Neural cell (in vitro differentiated cells): ENCODE results near the gene DPP6. TPM values are rescaled to one million over a fixed set of nuclear protein-coding genes. Genes with fewer than 3 reads are reported as not detected.

Source experiments
- H2AFZ ChIP-seq: fragments of 200-600, 300-800 bp; sonication (generic), shearing (Covaris generic); 2 replicates; pipeline ENCODE4 v1.6.0; 2014; ENCODE audit warnings: low read depth, mild to moderate bottlenecking, antibody characterized with exemption, low read length, moderate library complexity
- H3F3A ChIP-seq: fragments of 200-600 bp; shearing (Covaris generic); 2 replicates; pipeline ENCODE4 v1.6.1; 2016; ENCODE audit warnings: mild to moderate bottlenecking, moderate library complexity, mixed read lengths, antibody characterized with exemption, low read length; ENCODE audit not compliant: insufficient read depth, poor library complexity, severe bottlenecking
- H3K27ac ChIP-seq: fragments of 200-600, 300-800 bp; sonication (generic), shearing (Covaris generic); 2 replicates; pipeline ENCODE4 v1.5.1; 2014; ENCODE audit warnings: mild to moderate bottlenecking, low read length, moderate library complexity
- H3K27me3 ChIP-seq: fragments of 300-800, 200-600 bp; sonication (generic), shearing (Covaris generic); 2 replicates; pipeline ENCODE4 v1.6.0; 2014; ENCODE audit warnings: mild to moderate bottlenecking, low read depth, low read length, moderate library complexity; ENCODE audit not compliant: insufficient read depth
- H3K36me3 ChIP-seq: fragments of 300-800, 200-600 bp; sonication (generic), shearing (Covaris generic); 2 replicates; pipeline ENCODE4 v1.5.1; 2014; ENCODE audit warnings: mild to moderate bottlenecking, antibody characterized with exemption, low read length, moderate library complexity; ENCODE audit not compliant: insufficient read depth
- H3K4me2 ChIP-seq: fragments of 300-800, 200-600 bp; sonication (generic), shearing (Covaris generic); 2 replicates; pipeline ENCODE4 v1.6.0; 2014; ENCODE audit warnings: mild to moderate bottlenecking, low read length
- H3K4me3 ChIP-seq: fragments of 300-800, 200-600 bp; sonication (generic), shearing (Covaris generic); 2 replicates; pipeline ENCODE4 v1.5.1; 2014; ENCODE audit warnings: mild to moderate bottlenecking, low read length, moderate library complexity
- H3K79me2 ChIP-seq: fragments of 200-600 bp; shearing (Covaris generic); replicated peaks from 2 replicates; pipeline ENCODE4 v1.6.0; 2014; ENCODE audit warnings: mild to moderate bottlenecking, low read length, moderate library complexity; ENCODE audit not compliant: insufficient read depth
- H3K9ac ChIP-seq: fragments of 300-800, 200-600 bp; sonication (generic), shearing (Covaris generic); 2 replicates; pipeline ENCODE4 v1.6.1; 2016; ENCODE audit warnings: mild to moderate bottlenecking, low read length, mixed read lengths
- H3K9me2 ChIP-seq: fragments of 200-600 bp; shearing (Covaris generic); 2 replicates; pipeline ENCODE4 v1.6.1; 2016; ENCODE audit warnings: mild to moderate bottlenecking, low read length, mixed read lengths; ENCODE audit not compliant: insufficient read depth
- H3K9me3 ChIP-seq: fragments of 200-600, 300-800 bp; sonication (generic), shearing (Covaris generic); 2 replicates; pipeline ENCODE4 v1.6.1; 2016; ENCODE audit warnings: mild to moderate bottlenecking, mixed run types, low read length, moderate library complexity, mixed read lengths
- H4K20me1 ChIP-seq: fragments of 200-600 bp; shearing (Covaris generic); 2 replicates; pipeline ENCODE4 v1.6.1; 2016; ENCODE audit warnings: mild to moderate bottlenecking, mixed run types; ENCODE audit not compliant: insufficient read depth
- CTCF ChIP-seq: fragments of 450-650 bp; IDR thresholded peaks from 2 replicates; pipeline ENCODE4 v1.5.1; 2014; ENCODE audit warnings: antibody characterized with exemption, mild to moderate bottlenecking, moderate library complexity; ENCODE audit not compliant: poor library complexity, severe bottlenecking
- EP300 ChIP-seq: fragments of 450-650 bp; conservative IDR thresholded peaks from 2 replicates; pipeline ENCODE4 v1.6.1; 2014; ENCODE audit warnings: antibody characterized with exemption, mild to moderate bottlenecking, moderate library complexity; ENCODE audit not compliant: poor library complexity, severe bottlenecking
- EZH2 ChIP-seq: fragments of 200-600, 300-800 bp; shearing (Covaris generic), sonication (generic); IDR thresholded peaks from 2 replicates; pipeline ENCODE4 v1.6.1; 2014; ENCODE audit warnings: antibody characterized with exemption, low read length, borderline replicate concordance, mild to moderate bottlenecking; ENCODE audit not compliant: insufficient read depth, poor library complexity, severe bottlenecking
- MXI1 ChIP-seq: fragments of 450-650 bp; conservative IDR thresholded peaks from 2 replicates; pipeline ENCODE4 v1.6.1; 2014; ENCODE audit warnings: antibody characterized with exemption, mild to moderate bottlenecking; ENCODE audit not compliant: poor library complexity, severe bottlenecking
- POLR2AphosphoS5 ChIP-seq: IDR thresholded peaks from 2 replicates; pipeline ENCODE4 v1.6.1; 2012
- RAD21 ChIP-seq: fragments of 450-650 bp; conservative IDR thresholded peaks from 2 replicates; pipeline ENCODE4 v1.6.1; 2014; ENCODE audit warnings: antibody characterized with exemption, mild to moderate bottlenecking, moderate library complexity
- REST ChIP-seq: IDR thresholded peaks from 2 replicates; pipeline ENCODE4 v1.6.1; 2012; ENCODE audit warnings: borderline replicate concordance
- SMC3 ChIP-seq: fragments of 450-650 bp; conservative IDR thresholded peaks from 2 replicates; pipeline ENCODE4 v1.6.1; 2014; ENCODE audit warnings: antibody characterized with exemption, mild to moderate bottlenecking, moderate library complexity; ENCODE audit not compliant: poor library complexity
- TAF1 ChIP-seq: IDR thresholded peaks from 2 replicates; pipeline ENCODE4 v1.6.1; 2012; ENCODE audit warnings: low read depth
- polyA plus RNA-seq: library from polyadenylated mRNA; depleted of rRNA; stranded (reverse); fragments of >200 nt; gene quantifications from 2 replicates; pipeline ENCODE4 v1.2.3, GENCODE V29; 2014

DPP6 gene
- polyA plus RNA-seq, 1 donor from 2014 or later, result 20.4 TPM

GRCh38 chr7:154504918-154505317, 452.7 kb downstream of the DPP6 start:
- Histone ChIP-seq H3K9me2 (no peaks in the 10 kb centered on the region), H3K79me2 (no peaks in the 10 kb centered on the region), H2AFZ (no peak overlapping the region), H3K36me3 (no peaks in the 10 kb centered on the region), H3K4me2 (peak overlapping the region; percentile 13), H4K20me1 (no peaks in the 10 kb centered on the region), H3F3A (no peaks in the 10 kb centered on the region), H3K9me3 (no peaks in the 10 kb centered on the region), H3K27me3 (no peaks in the 10 kb centered on the region), H3K9ac (no peak overlapping the region), H3K27ac (peak overlapping the region; percentile 71), H3K4me3 (no peak overlapping the region)
- no peak for TF ChIP-seq EP300
- TF ChIP-seq POLR2AphosphoS5, result no peak
- no peak for TF ChIP-seq EZH2
- TF ChIP-seq REST, result no peak
- no peak for TF ChIP-seq TAF1
- TF ChIP-seq CTCF, result no peak
- TF ChIP-seq SMC3, result no peak
- TF ChIP-seq MXI1, result no peak
- TF ChIP-seq RAD21, result no peak

- H3K36me3 ChIP-seq, result no peaks in the 10 kb centered on the region
- H3F3A ChIP-seq, result no peaks in the 10 kb centered on the region
- H3K27me3 ChIP-seq, result no peaks in the 10 kb centered on the region
- H3K9ac ChIP-seq, result no peak overlapping the region
- no peak overlapping the region for H2AFZ ChIP-seq
- no peak overlapping the region for H3K4me3 ChIP-seq
- H3K27ac ChIP-seq, result no peak overlapping the region
- no peaks in the 10 kb centered on the region for H3K9me2 ChIP-seq
- H4K20me1 ChIP-seq, result no peaks in the 10 kb centered on the region
- H3K79me2 ChIP-seq, result no peaks in the 10 kb centered on the region
- H3K9me3 ChIP-seq, result no peaks in the 10 kb centered on the region
- H3K4me2 ChIP-seq, result no peak overlapping the region
- no peak for TF ChIP-seq MXI1
- no peak for TF ChIP-seq CTCF
- no peak for TF ChIP-seq EP300
- no peak for TF ChIP-seq RAD21
- no peak for TF ChIP-seq POLR2AphosphoS5
- TF ChIP-seq REST, result no peak
- TF ChIP-seq EZH2, result no peak
- no peak for TF ChIP-seq SMC3
- TF ChIP-seq TAF1, result no peak
These were observed 453.2 kb downstream of the DPP6 start for GRCh38 chr7:154505362-154505761.
